Neuron (in vitro differentiated cells): ENCODE data around the gene FLAD1.

Experiments
- H2AFZ ChIP-seq: one replicate; pipeline ENCODE4 v1.6.1; 2013; ENCODE audit warnings: low read depth, mild to moderate bottlenecking, inconsistent platforms, low read length, moderate library complexity
- H3K27me3 ChIP-seq: one replicate; pipeline ENCODE4 v1.6.1; 2013; ENCODE audit warnings: low read length; ENCODE audit not compliant: insufficient read depth
- H3K36me3 ChIP-seq: one replicate; pipeline ENCODE4 v1.6.1; 2013; ENCODE audit warnings: low read length; ENCODE audit not compliant: insufficient read depth
- H3K4me1 ChIP-seq: one replicate; pipeline ENCODE4 v1.6.1; 2013; ENCODE audit warnings: low read length; ENCODE audit not compliant: insufficient read depth
- H3K4me3 ChIP-seq: 2 replicates; pipeline ENCODE4 v1.5.1; 2013; ENCODE audit warnings: mild to moderate bottlenecking, low read length, moderate library complexity
- H3K9me3 ChIP-seq: one replicate; pipeline ENCODE4 v1.6.1; 2013; ENCODE audit warnings: low read length

The FLAD1 gene

GRCh38 chr1:155034318-155035208 lies 51.4 kb downstream of the FLAD1 start:
- Histone ChIP-seq H3K4me1 (no peaks in the 10 kb centered on the region), H3K36me3 (no peaks in the 10 kb centered on the region), H3K9me3 (no peaks in the 10 kb centered on the region), H2AFZ (no peak overlapping the region), H3K4me3 (no peak overlapping the region), H3K27me3 (no peaks in the 10 kb centered on the region)

- Histone ChIP-seq H3K27me3 (no peaks in the 10 kb centered on the region), H3K4me1 (no peaks in the 10 kb centered on the region), H3K36me3 (no peaks in the 10 kb centered on the region), H3K9me3 (no peaks in the 10 kb centered on the region), H3K4me3 (no peak overlapping the region), H2AFZ (no peak overlapping the region)
Measured at GRCh38 chr1:155035936-155036335, 52.8 kb downstream of the FLAD1 start.

DNA sequence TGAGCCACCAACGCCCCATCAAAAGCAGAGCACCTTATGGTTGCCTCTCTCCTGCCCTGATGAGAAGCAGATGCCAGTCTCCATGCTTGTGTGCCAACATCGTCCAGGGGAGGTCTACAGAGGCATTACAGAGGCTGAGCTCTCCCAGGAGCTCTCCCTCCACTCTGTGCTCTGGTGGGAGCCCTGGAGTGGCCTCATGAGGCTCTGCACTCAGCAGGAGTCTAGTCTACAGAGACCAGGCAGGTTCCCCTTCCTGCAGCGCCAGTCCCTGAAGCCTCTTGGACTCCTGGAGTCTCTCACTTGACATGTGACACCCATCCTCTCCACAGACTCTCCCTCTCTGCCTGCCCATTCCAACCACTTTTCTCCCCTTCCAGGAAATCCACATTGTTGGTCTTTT lies 53.9 kb downstream of the FLAD1 start:
- Histone ChIP-seq H2AFZ (no peak overlapping the region), H3K27me3 (no peaks in the 10 kb centered on the region), H3K4me3 (no peak overlapping the region), H3K4me1 (no peaks in the 10 kb centered on the region), H3K9me3 (no peaks in the 10 kb centered on the region), H3K36me3 (no peaks in the 10 kb centered on the region)

DNA sequence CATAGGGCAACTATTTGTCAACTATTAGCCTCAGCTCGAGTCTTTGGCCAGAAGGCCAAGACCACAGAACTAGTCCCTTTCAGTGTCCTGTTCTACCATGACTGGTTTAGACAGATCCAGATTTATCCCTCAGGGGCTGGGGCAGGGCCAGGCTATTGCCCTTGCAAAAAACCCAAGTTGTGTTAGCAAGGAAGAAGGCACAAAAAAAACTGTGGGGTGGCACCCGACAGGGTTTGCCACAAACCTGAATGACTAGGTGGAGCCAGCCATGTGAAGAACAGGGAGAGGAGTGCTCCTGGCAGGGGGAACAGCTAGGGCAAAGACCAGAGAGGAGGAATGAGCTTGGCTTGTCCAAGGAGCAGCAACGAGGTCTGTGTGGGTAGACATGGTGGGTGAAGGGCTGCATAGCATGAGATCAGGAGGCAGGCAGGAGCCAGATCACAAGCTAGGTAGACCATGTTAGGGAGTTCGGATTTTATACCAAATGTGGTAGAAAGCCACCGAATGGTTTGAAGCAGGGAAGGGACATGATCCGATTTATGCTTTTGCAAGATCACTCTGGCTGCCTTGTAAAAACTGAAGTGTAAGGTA lies 54.8 kb downstream of the FLAD1 start:
- H3K4me3 ChIP-seq, result no peak overlapping the region
- H2AFZ ChIP-seq, result no peak overlapping the region
- no peaks in the 10 kb centered on the region for H3K9me3 ChIP-seq
- no peaks in the 10 kb centered on the region for H3K4me1 ChIP-seq
- H3K27me3 ChIP-seq, result no peaks in the 10 kb centered on the region
- H3K36me3 ChIP-seq, result no peaks in the 10 kb centered on the region

GRCh38 chr1:155038602-155039307 lies 55.6 kb downstream of the FLAD1 start:
- H2AFZ ChIP-seq, result no peak overlapping the region
- H3K9me3 ChIP-seq, result no peaks in the 10 kb centered on the region
- H3K4me3 ChIP-seq, result no peak overlapping the region
- no peaks in the 10 kb centered on the region for H3K36me3 ChIP-seq
- no peaks in the 10 kb centered on the region for H3K4me1 ChIP-seq
- H3K27me3 ChIP-seq, result no peaks in the 10 kb centered on the region

DNA sequence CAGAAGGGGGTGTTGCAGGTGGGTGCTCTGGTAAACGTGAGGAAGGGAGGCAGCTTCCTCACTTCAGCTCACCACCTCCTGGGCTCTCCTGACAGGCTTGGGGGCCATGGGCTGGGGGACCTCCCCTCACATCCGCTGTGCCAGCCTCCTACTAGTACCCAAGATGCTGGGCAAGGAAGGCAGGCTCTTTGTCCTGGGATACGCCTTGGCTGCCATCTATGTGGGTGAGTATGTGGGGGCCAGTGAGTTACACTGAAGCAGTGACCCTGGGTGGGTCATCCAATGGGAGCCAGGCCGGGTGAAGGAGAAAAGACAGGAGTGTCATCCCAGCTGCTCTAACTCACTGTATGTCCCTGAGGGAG lies 56.1 kb downstream of the FLAD1 start:
- Histone ChIP-seq H3K36me3 (no peaks in the 10 kb centered on the region), H3K4me1 (no peaks in the 10 kb centered on the region), H3K9me3 (no peaks in the 10 kb centered on the region), H2AFZ (no peak overlapping the region), H3K4me3 (no peak overlapping the region), H3K27me3 (no peaks in the 10 kb centered on the region)

GRCh38 chr1:155040358-155041093 lies 57.4 kb downstream of the FLAD1 start:
- H3K4me1 ChIP-seq, result peaks cover 2% of the 10 kb centered on the region
- no peaks in the 10 kb centered on the region for H3K9me3 ChIP-seq
- H3K27me3 ChIP-seq, result no peaks in the 10 kb centered on the region
- no peak overlapping the region for H3K4me3 ChIP-seq
- no peaks in the 10 kb centered on the region for H3K36me3 ChIP-seq
- H2AFZ ChIP-seq, result no peak overlapping the region
